WTC11 (cell line): ENCODE data around the gene GXYLT2.

Experiments
- ATF1 ChIP-seq: sonication (generic); formaldehyde crosslinking; IDR thresholded peaks from 2 replicates; pipeline ENCODE4 v1.8.1; 2023; ENCODE audit warnings: mild to moderate bottlenecking, moderate library complexity, missing genetic modification reagents
- ATF3 ChIP-seq: sonication (generic); formaldehyde crosslinking; conservative IDR thresholded peaks from 2 replicates; pipeline ENCODE4 v1.8.1; 2022; ENCODE audit warnings: mild to moderate bottlenecking, missing genetic modification reagents
- ATF6 ChIP-seq: sonication (generic); formaldehyde crosslinking; IDR thresholded peaks from 2 replicates; pipeline ENCODE4 v1.8.1; 2023; ENCODE audit warnings: mild to moderate bottlenecking, missing genetic modification reagents
- CTCF ChIP-seq: fragments of 200-600 bp; IDR thresholded peaks from 2 replicates; pipeline ENCODE4 v1.8.0; 2022; ENCODE audit warnings: antibody characterized with exemption
- ELF4 ChIP-seq: sonication (generic); formaldehyde crosslinking; IDR thresholded peaks from 2 replicates; pipeline ENCODE4 v1.8.1; 2022; ENCODE audit warnings: low read depth, mild to moderate bottlenecking, moderate library complexity, missing genetic modification reagents
- JUN ChIP-seq: sonication (generic); formaldehyde crosslinking; IDR thresholded peaks from 2 replicates; pipeline ENCODE4 v1.8.0; 2023; ENCODE audit warnings: mild to moderate bottlenecking, missing genetic modification reagents
- MAX ChIP-seq: sonication (generic); formaldehyde crosslinking; IDR thresholded peaks from 2 replicates; pipeline ENCODE4 v1.8.0; 2022; ENCODE audit warnings: mild to moderate bottlenecking, missing genetic modification reagents
- NR1H2 ChIP-seq: sonication (generic); formaldehyde crosslinking; IDR thresholded peaks from 2 replicates; pipeline ENCODE4 v1.9.0; 2021; ENCODE audit warnings: mild to moderate bottlenecking, moderate library complexity, missing genetic modification reagents
- SP1 ChIP-seq: sonication (generic); formaldehyde crosslinking; conservative IDR thresholded peaks from 2 replicates; pipeline ENCODE4 v1.8.1; 2022; ENCODE audit warnings: missing genetic modification reagents
- TEAD4 ChIP-seq: sonication (generic); formaldehyde crosslinking; IDR thresholded peaks from 2 replicates; pipeline ENCODE4 v1.8.0; 2022; ENCODE audit warnings: mild to moderate bottlenecking, missing genetic modification reagents
- ZBTB21 ChIP-seq: sonication (generic); formaldehyde crosslinking; IDR thresholded peaks from 2 replicates; pipeline ENCODE4 v1.8.1; 2023; ENCODE audit warnings: mild to moderate bottlenecking, missing genetic modification reagents, borderline replicate concordance
- ZNF138 ChIP-seq: sonication (generic); formaldehyde crosslinking; conservative IDR thresholded peaks from 2 replicates; pipeline ENCODE4 v1.8.1; 2022; ENCODE audit warnings: mild to moderate bottlenecking, moderate library complexity, missing genetic modification reagents
- ZNF416 ChIP-seq: fragments of 250-450 bp; sonication (Bioruptor Pico); IDR thresholded peaks from 2 replicates; pipeline ENCODE4 v1.9.0; 2021; ENCODE audit warnings: mild to moderate bottlenecking, inconsistent platforms
- ZNF512 ChIP-seq: sonication (generic); formaldehyde crosslinking; IDR thresholded peaks from 2 replicates; pipeline ENCODE4 v1.8.1; 2022; ENCODE audit warnings: missing genetic modification reagents, borderline replicate concordance

- TF ChIP-seq ZBTB21 (CRISPR knock-in tag) (no peak), MAX (CRISPR knock-in tag) (no peak), CTCF (no peak), ATF3 (CRISPR knock-in tag) (no peak), NR1H2 (CRISPR knock-in tag) (no peak), JUN (CRISPR knock-in tag) (no peak), ATF1 (no peak), ATF6 (no peak), TEAD4 (CRISPR knock-in tag) (no peak), ZNF512 (CRISPR knock-in tag) (no peak), SP1 (CRISPR knock-in tag) (no peak), ZNF416 (no peak), ELF4 (CRISPR knock-in tag) (no peak), ZNF138 (CRISPR knock-in tag) (no peak)
Observed at GRCh38 chr3:72889310-72890165, 1.7 kb downstream of the GXYLT2 start.
